A673 (cell line): ENCODE measurements around the gene TLE3. TPM values are rescaled to one million over a fixed set of nuclear protein-coding genes. Genes with fewer than 3 reads are reported as not detected.
"Not testable (repeated sequence)": the region's sequence is repeated elsewhere in the genome, so short reads cannot be mapped to it uniquely, and the experiment has no call there.

Source experiments
- BruUV-seq: library from RNA; stranded (reverse); fragments of 400-500 nt; replicated peaks from 2 replicates; lab custom pipeline; 2021; lab: Mats Ljungman, UMichigan
- CTCF ChIA-PET: fragments of 300-600 bp; sonication (Branson Sonifier 250); formaldehyde crosslinking; loops from one replicate; lab custom pipeline; 2022; ENCODE audit warnings: antibody characterized with exemption; lab: Charles Lee
- POLR2A ChIA-PET: fragments of 300-600 bp; sonication (Branson Sonifier 250); formaldehyde crosslinking; loops from one replicate; lab custom pipeline; 2022; ENCODE audit warnings: antibody characterized with exemption; ENCODE audit not compliant: low non-redundant PET; lab: Charles Lee
- DNase-seq: peaks from one replicate; pipeline ENCODE4 v3.0.0-alpha.2; 2015; ENCODE audit warnings: low spot score
- H3K27ac ChIP-seq: fragments of 200-600 bp; sonication (generic); 2 replicates; pipeline ENCODE4 v1.5.1; 2016; ENCODE audit warnings: mixed run types, low read depth, mild to moderate bottlenecking, mixed read lengths, antibody characterized with exemption, low read length; ENCODE audit not compliant: poor library complexity, severe bottlenecking
- H3K27me3 ChIP-seq: fragments of 200-600 bp; sonication (generic); replicated peaks from 2 replicates; pipeline ENCODE4 v1.6.1; 2017; ENCODE audit warnings: mixed run types, low read depth, mild to moderate bottlenecking, mixed read lengths, antibody characterized with exemption, low read length; ENCODE audit not compliant: insufficient read depth, poor library complexity
- H3K36me3 ChIP-seq: fragments of 200-600 bp; sonication (generic); 2 replicates; pipeline ENCODE4 v1.6.1; 2016; ENCODE audit warnings: mixed run types, mild to moderate bottlenecking, mixed read lengths, antibody characterized with exemption, low read length; ENCODE audit not compliant: insufficient read depth, poor library complexity, severe bottlenecking
- H3K4me1 ChIP-seq: fragments of 200-600 bp; sonication (generic); 2 replicates; pipeline ENCODE4 v1.6.1; 2017; ENCODE audit warnings: mixed run types, mild to moderate bottlenecking, mixed read lengths, antibody characterized with exemption, low read length; ENCODE audit not compliant: insufficient read depth, poor library complexity, severe bottlenecking
- H3K4me3 ChIP-seq: fragments of 200-600 bp; sonication (generic); 2 replicates; pipeline ENCODE4 v1.5.1; 2016; ENCODE audit warnings: low read depth, mixed run types, mild to moderate bottlenecking, mixed read lengths, low read length; ENCODE audit not compliant: poor library complexity, severe bottlenecking
- H3K9me3 ChIP-seq: fragments of 200-600 bp; sonication (generic); 2 replicates; pipeline ENCODE4 v1.6.1; 2016; ENCODE audit warnings: mixed run types, low read depth, mild to moderate bottlenecking, mixed read lengths, antibody characterized with exemption, low read length; ENCODE audit not compliant: poor library complexity, severe bottlenecking
- EZH2 ChIP-seq: fragments of 200-600 bp; sonication (generic); IDR thresholded peaks from 2 replicates; pipeline ENCODE4 v1.6.1; 2017; ENCODE audit warnings: borderline replicate concordance, low read depth, mild to moderate bottlenecking, mixed read lengths, antibody characterized with exemption, low read length; ENCODE audit not compliant: poor library complexity, severe bottlenecking
- intact Hi-C: fragments of 100-400 bp; cut with micrococcal nuclease; formaldehyde crosslinking; loops from one replicate; pipeline ENCODE4 v1.10.0; 2022; ENCODE audit not compliant: unreplicated experiment
- total RNA-seq: library from RNA; stranded (reverse); gene quantifications from 2 replicates; pipeline ENCODE4 v1.2.3, GENCODE V29; 2021
- TF ChIP-seq, protein P1 (sequence below): fragments of 300-800, 200-600 bp; sonication (generic); conservative IDR thresholded peaks from 2 replicates; pipeline ENCODE4 v1.5.1; 2017; ENCODE audit warnings: low read depth, mild to moderate bottlenecking, antibody characterized with exemption, low read length, moderate library complexity, mixed read lengths

Gene TLE3
- total RNA-seq, 1 experiment from 2014 or later, result 90.4 TPM

DNA sequence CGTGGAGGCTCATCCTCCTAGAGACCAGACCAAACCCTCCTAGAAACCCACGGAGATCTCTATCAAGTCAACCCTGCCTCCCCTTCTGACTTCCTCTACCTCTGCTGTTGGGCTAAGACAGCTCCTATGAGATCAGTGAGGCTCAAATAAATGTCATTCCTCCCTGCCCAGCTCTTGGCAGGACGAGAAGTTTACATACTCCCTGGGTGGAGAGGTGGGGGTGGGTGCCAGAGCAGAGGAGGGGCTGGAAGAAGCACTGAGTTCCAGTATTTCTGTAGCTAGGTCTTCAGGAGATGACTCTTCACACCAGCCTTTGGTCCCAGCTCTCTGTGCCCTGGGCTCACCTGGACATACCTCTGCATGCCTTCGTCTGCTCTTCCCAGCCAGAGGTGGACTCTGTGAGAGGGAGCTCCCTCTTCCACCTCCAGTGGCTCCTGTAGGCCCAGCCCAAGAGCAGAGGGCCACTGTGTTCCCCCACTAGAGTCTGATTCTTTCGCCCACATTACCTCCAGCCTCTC lies 42.4 kb upstream of the TLE3 start:
- BruUV-seq, result no TSS peak
- TF ChIP-seq, protein P1, sequence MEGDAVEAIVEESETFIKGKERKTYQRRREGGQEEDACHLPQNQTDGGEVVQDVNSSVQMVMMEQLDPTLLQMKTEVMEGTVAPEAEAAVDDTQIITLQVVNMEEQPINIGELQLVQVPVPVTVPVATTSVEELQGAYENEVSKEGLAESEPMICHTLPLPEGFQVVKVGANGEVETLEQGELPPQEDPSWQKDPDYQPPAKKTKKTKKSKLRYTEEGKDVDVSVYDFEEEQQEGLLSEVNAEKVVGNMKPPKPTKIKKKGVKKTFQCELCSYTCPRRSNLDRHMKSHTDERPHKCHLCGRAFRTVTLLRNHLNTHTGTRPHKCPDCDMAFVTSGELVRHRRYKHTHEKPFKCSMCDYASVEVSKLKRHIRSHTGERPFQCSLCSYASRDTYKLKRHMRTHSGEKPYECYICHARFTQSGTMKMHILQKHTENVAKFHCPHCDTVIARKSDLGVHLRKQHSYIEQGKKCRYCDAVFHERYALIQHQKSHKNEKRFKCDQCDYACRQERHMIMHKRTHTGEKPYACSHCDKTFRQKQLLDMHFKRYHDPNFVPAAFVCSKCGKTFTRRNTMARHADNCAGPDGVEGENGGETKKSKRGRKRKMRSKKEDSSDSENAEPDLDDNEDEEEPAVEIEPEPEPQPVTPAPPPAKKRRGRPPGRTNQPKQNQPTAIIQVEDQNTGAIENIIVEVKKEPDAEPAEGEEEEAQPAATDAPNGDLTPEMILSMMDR, result no peak
- no peak for TF ChIP-seq EZH2
- H3K27ac ChIP-seq, result no peak overlapping the region
- peaks cover 8% of the 10 kb centered on the region for H3K4me1 ChIP-seq
- DNase-seq, result no peak
- ChIA-PET POLR2A (no interaction called here), CTCF (no interaction called here)
- no peaks in the 10 kb centered on the region for H3K27me3 ChIP-seq
- H3K4me3 ChIP-seq, result no peak overlapping the region
- intact Hi-C loops, result no loop called here
- no peaks in the 10 kb centered on the region for H3K36me3 ChIP-seq
- no peaks in the 10 kb centered on the region for H3K9me3 ChIP-seq

DNA sequence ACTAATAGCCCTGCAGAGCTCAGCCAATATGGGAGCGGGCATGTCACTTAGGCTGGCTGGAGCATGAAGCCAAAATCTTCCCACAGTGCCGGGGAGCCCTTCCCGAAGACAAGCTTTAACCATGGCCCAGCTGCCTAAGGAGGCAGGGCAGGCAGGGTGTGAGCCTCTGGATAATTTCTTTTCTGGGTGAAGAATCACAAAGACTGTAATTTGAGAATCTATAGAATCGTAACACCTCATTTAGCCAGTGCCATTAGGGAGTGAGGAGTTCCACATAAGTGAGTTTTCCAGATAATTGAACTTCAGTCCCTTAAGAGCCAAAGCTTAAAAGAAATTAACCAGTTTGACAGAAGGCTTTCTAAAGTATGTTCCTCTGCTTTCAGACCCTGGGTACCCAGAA lies 40.2 kb upstream of the TLE3 start:
- H3K4me3 ChIP-seq, result no peak overlapping the region
- H3K9me3 ChIP-seq, result no peaks in the 10 kb centered on the region
- DNase-seq, result no peak
- TF ChIP-seq, protein P1, result no peak
- no peak for TF ChIP-seq EZH2
- no peak overlapping the region for H3K27ac ChIP-seq
- CTCF ChIA-PET, result no interaction called here
- no peaks in the 10 kb centered on the region for H3K27me3 ChIP-seq
- no peaks in the 10 kb centered on the region for H3K36me3 ChIP-seq
- BruUV-seq, result no TSS peak
- POLR2A ChIA-PET, result no interaction called here
- H3K4me1 ChIP-seq, result peaks cover 7% of the 10 kb centered on the region
- intact Hi-C loops, result no loop called here

DNA sequence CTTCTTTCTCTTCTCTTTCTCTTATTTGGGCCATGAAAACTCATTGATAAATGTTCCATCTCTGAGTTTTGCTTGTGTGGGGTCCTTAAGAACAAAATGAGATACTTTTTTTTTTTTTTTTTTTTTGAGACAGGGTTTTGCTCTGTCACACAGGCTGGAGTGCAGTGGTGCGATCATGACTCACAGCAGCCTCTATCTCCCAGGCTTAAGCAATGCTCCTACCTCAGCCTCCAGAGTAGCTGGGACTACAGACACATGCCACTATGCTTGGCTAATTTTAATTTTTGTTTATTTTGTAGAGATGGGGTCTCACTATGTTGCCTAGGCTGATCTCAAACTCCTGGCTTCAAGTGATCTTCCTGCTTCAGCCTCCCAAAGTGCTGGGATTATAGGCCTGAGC lies 39.3 kb upstream of the TLE3 start:
- H3K4me3 ChIP-seq, H3K9me3 ChIP-seq, CTCF ChIA-PET, BruUV-seq, H3K27ac ChIP-seq, intact Hi-C loops, POLR2A ChIA-PET, H3K27me3 ChIP-seq, H3K36me3 ChIP-seq, H3K4me1 ChIP-seq, DNase-seq: not testable (repeated sequence)

DNA sequence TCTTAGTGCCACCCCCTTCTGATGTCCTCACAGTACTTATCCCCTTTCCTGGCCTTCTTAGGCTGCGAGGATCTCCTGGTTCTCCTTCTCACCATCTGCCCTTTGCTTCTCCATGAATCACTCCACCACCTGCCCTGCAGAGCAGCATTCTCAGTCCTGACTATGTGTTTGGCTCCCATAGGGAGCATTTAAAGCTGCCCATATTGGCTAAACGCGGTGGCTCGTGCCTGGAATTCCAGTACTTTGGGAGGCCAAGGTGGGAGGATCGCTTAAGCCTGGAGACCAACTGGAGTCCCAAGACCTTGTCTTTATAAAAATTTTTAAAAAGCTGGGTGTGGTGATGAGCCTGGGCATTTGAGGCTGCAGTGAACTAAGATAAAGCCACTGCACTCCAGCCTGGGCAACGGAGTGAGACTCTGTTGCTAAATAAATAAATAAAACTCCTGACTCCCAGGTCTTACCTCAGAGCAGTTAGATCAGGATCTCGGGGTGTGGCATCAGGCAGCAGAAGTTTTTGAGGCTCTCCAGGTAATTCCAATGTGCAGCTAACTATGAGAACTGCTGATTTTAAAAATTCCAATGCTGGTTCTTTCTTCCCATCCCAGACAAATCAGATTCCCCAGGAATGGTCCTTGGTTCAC lies 36.2 kb upstream of the TLE3 start:
- intact Hi-C loops, result no loop called here
- no peaks in the 10 kb centered on the region for H3K9me3 ChIP-seq
- no peaks in the 10 kb centered on the region for H3K36me3 ChIP-seq
- H3K27me3 ChIP-seq, result no peaks in the 10 kb centered on the region
- no TSS peak for BruUV-seq
- no peaks in the 10 kb centered on the region for H3K4me1 ChIP-seq
- ChIA-PET POLR2A (no interaction called here), CTCF (no interaction called here)
- TF ChIP-seq, protein P1, result no peak
- TF ChIP-seq EZH2, result no peak
- DNase-seq, result no peak
- H3K27ac ChIP-seq, result no peak overlapping the region
- H3K4me3 ChIP-seq, result no peak overlapping the region
